Spleen (tissue), 11 donors: ENCODE data around the gene B4GALNT3. TPM values are rescaled to one million over a fixed set of nuclear protein-coding genes. Genes with fewer than 3 reads are reported as not detected.
A peak's percentile ranks its signal among the peaks of the same experiment; 100 is the strongest.

Experiments
- DNase-seq: peaks from one replicate; pipeline ENCODE4 v3.0.0-alpha.2; 2020
- H3K27ac ChIP-seq, 8 donors: fragments of 200-600 bp; sonication (generic) in 7 of 8; 1 replicate in 4 of 8; 2 replicates in 4 of 8; pipeline versions ENCODE4 v1.5.0 to v1.8.0; 2016 to 2021; ENCODE audit warnings: inconsistent platforms in 4 of 8, mild to moderate bottlenecking in 4 of 8, moderate library complexity in 1 of 8
- H3K27me3 ChIP-seq, 7 donors: fragments of 200-600 bp; sonication (generic) in 6 of 7; replicated peaks in 1 of 7; 1 replicate in 4 of 7; 2 replicates in 3 of 7; pipeline versions ENCODE4 v1.5.0 to v1.8.0; 2016 to 2021; ENCODE audit warnings: inconsistent platforms in 3 of 7, mild to moderate bottlenecking in 1 of 7
- H3K36me3 ChIP-seq, 6 donors: fragments of 200-600 bp; sonication (generic) in 5 of 6; 1 replicate in 4 of 6; 2 replicates in 2 of 6; pipeline versions ENCODE4 v1.5.0 to v1.8.0; 2016 to 2021; ENCODE audit warnings: inconsistent platforms in 2 of 6
- H3K4me1 ChIP-seq, 6 donors: fragments of 200-600 bp; sonication (generic) in 5 of 6; 1 replicate in 3 of 6; 2 replicates in 3 of 6; pipeline versions ENCODE4 v1.5.0 to v1.8.0; 2016 to 2021; ENCODE audit warnings: inconsistent platforms in 3 of 6
- H3K4me3 ChIP-seq, 8 donors: fragments of 200-600 bp; sonication (generic) in 7 of 8; 1 replicate in 4 of 8; 2 replicates in 4 of 8; pipeline versions ENCODE4 v1.5.0 to v1.8.0; 2016 to 2021; ENCODE audit warnings: inconsistent platforms in 4 of 8, mild to moderate bottlenecking in 4 of 8, moderate library complexity in 2 of 8
- H3K9me3 ChIP-seq, 8 donors: fragments of 200-600 bp; sonication (generic) in 7 of 8; 1 replicate in 4 of 8; 2 replicates in 4 of 8; pipeline versions ENCODE4 v1.5.0 to v1.8.0; 2016 to 2021; ENCODE audit warnings: inconsistent platforms in 4 of 8
- POLR2A ChIP-seq, 3 donors: fragments of 450-650 bp; IDR thresholded peaks; one replicate each; pipeline ENCODE4 v1.5.1; 2017; ENCODE audit warnings: antibody characterized with exemption in 3 of 3, mild to moderate bottlenecking in 1 of 3
- POLR2AphosphoS5 ChIP-seq, 3 donors: sonication (generic); formaldehyde crosslinking; IDR thresholded peaks; one replicate each; pipeline ENCODE4 v1.5.1; 2017; ENCODE audit warnings: antibody characterized with exemption in 3 of 3
- WGBS, 5 donors: extraction: QIAGEN DNeasy Blood & Tissue Kit in 3 of 5; methylation state at CpG; one replicate each; pipeline versions ENCODE4 v1.1.5 to v1.1.7; 2013 to 2018; 5-methylcytosine and 5-hydroxymethylcytosine counted together
- intact Hi-C: fragments of 100-400 bp; cut with DNase I; formaldehyde crosslinking; loops from one replicate; pipeline ENCODE4 v1.15.0; 2023; ENCODE audit warnings: low total_unique reads
- polyA plus RNA-seq, 3 donors: library from polyadenylated mRNA; stranded (reverse); fragments of 200-250 nt; gene quantifications; one replicate each; pipeline ENCODE4 v1.2.1, GENCODE V29; 2013
- total RNA-seq, 7 donors: library from RNA; depleted of rRNA in 3 of 7; stranded (reverse); fragments of >200 nt in 3 of 7; fragmentation: NEBNext Ultra II Directional in 4 of 7; extraction: Animal tissue kit (Norgen Biotek cat#: 25700) in 4 of 7; gene quantifications; one replicate each; pipeline versions ENCODE4 v1.1.0 to v1.2.1, GENCODE V29; 2016 to 2021
- TF ChIP-seq, protein P1 (sequence below), 11 experiments: fragments of 200-600 bp in 7 of 11; fragments of 450-650 bp in 4 of 11; sonication (generic) in 4 of 11; IDR thresholded peaks in 8 of 11; conservative IDR thresholded peaks in 3 of 11; 1 replicate in 7 of 11; 2 replicates in 4 of 11; pipeline versions ENCODE4 v1.4.0 to v1.8.0; 2016 to 2021; ENCODE audit warnings: antibody characterized with exemption in 11 of 11, inconsistent platforms in 4 of 11, mild to moderate bottlenecking in 1 of 11
- donor health status: healthy with polysubstance abuse.
- donor health status: DM: no; HTN: no; CAD: no; lungs with moderate emphysema.
- donor health status: DM: no; HTN: no; CAD: no.
- donor health status: Bipolar disorder and iron deficiency.
- donor health status: healthy.
- donor health status: DM: no; HTN: no; CAD: no.
- donor health status: DM: yes; HTN: yes; CAD: no.

Gene B4GALNT3
- total and polyA plus RNA-seq, 10 donors = 0.28 to 2.0 (median 1.5) TPM

- no peak for TF ChIP-seq POLR2A (IDR thresholded peaks at IDR 0.05)
- TF ChIP-seq POLR2AphosphoS5 (IDR thresholded peaks at IDR 0.05) = no peak
- TF ChIP-seq, protein P1, sequence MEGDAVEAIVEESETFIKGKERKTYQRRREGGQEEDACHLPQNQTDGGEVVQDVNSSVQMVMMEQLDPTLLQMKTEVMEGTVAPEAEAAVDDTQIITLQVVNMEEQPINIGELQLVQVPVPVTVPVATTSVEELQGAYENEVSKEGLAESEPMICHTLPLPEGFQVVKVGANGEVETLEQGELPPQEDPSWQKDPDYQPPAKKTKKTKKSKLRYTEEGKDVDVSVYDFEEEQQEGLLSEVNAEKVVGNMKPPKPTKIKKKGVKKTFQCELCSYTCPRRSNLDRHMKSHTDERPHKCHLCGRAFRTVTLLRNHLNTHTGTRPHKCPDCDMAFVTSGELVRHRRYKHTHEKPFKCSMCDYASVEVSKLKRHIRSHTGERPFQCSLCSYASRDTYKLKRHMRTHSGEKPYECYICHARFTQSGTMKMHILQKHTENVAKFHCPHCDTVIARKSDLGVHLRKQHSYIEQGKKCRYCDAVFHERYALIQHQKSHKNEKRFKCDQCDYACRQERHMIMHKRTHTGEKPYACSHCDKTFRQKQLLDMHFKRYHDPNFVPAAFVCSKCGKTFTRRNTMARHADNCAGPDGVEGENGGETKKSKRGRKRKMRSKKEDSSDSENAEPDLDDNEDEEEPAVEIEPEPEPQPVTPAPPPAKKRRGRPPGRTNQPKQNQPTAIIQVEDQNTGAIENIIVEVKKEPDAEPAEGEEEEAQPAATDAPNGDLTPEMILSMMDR (IDR thresholded peaks at IDR 0.05 in 8 of 11, conservative IDR thresholded peaks at IDR 0.05 in 3 of 11) = no peak
- Histone ChIP-seq H3K4me1 (peaks cover 15 to 69% (median 43%) of the 10 kb centered on the region in 6 donors), H3K36me3 (no peaks in the 10 kb centered on the region), H3K27ac (peak overlapping the region in 3 of 8 donors; percentile 59 to 94 (median 89)), H3K4me3 (no peak overlapping the region), H3K9me3 (no peaks in the 10 kb centered on the region), H3K27me3 (no peaks in the 10 kb centered on the region)
- intact Hi-C loops = no loop called here
- 90 to 97% (median 93%) methylated on average over 3 of the region's 3 CpGs for WGBS, 5 donors
- DNase-seq = no peak
These were observed 148.7 kb downstream of the B4GALNT3 start for GRCh38 chr12:608413-608812.

GRCh38 chr12:608921-609320 is 149.2 kb downstream of the B4GALNT3 start:
- no peak for DNase-seq
- Histone ChIP-seq H3K9me3 (no peaks in the 10 kb centered on the region), H3K4me3 (no peak overlapping the region), H3K36me3 (no peaks in the 10 kb centered on the region), H3K4me1 (peaks cover 15 to 73% (median 45%) of the 10 kb centered on the region in 6 donors), H3K27me3 (no peaks in the 10 kb centered on the region), H3K27ac (peak overlapping the region in 5 of 8 donors; percentile 79 to 94 (median 89))
- TF ChIP-seq POLR2AphosphoS5 (IDR thresholded peaks at IDR 0.05) (no peak), POLR2A (IDR thresholded peaks at IDR 0.05) (no peak)
- TF ChIP-seq, protein P1 (IDR thresholded peaks at IDR 0.05 in 8 of 11, conservative IDR thresholded peaks at IDR 0.05 in 3 of 11) = no peak
- intact Hi-C loops = no loop called here
- WGBS, 5 donors = 95 to 98% (median 98%) methylated on average over 54 to 58 of the region's 58 CpGs

DNA sequence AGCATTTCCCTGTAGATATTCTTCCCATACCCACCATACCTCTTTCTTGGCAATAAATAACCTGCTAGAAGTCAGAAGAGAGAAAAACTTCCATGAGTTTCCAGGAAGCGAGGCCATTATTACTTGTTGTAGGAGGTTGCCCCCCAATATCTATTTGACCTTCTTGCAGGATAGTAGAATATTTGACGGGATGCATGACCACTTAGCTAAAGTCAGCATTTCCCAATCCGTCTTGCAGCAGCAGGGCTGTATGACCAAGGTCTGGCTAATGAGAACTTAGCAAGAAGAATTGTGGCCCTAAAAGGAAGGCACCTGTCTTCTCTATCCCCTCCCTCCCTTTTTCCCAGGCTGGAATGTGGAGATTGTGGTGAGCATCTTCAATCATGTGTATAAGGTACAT is 152.0 kb downstream of the B4GALNT3 start:
- Histone ChIP-seq H3K36me3 (no peaks in the 10 kb centered on the region), H3K27me3 (no peaks in the 10 kb centered on the region), H3K4me3 (no peak overlapping the region), H3K9me3 (no peaks in the 10 kb centered on the region), H3K27ac (peak overlapping the region in 6 of 8 donors; percentile 79 to 94 (median 87)), H3K4me1 (peaks cover 15 to 97% (median 67%) of the 10 kb centered on the region in 6 donors)
- DNase-seq = no peak
- TF ChIP-seq POLR2AphosphoS5 (IDR thresholded peaks at IDR 0.05) (no peak), POLR2A (IDR thresholded peaks at IDR 0.05) (no peak)
- TF ChIP-seq, protein P1 (IDR thresholded peaks at IDR 0.05 in 8 of 11, conservative IDR thresholded peaks at IDR 0.05 in 3 of 11) = no peak
- intact Hi-C loops = no loop called here
- 58 to 80% (median 73%) methylated on average over 3 of the region's 3 CpGs for WGBS, 5 donors

GRCh38 chr12:612293-612692 is 152.6 kb downstream of the B4GALNT3 start:
- Histone ChIP-seq H3K27me3 (no peaks in the 10 kb centered on the region), H3K36me3 (no peaks in the 10 kb centered on the region), H3K27ac (peak overlapping the region in 3 of 8 donors; percentile 89 to 94 (median 92)), H3K4me3 (no peak overlapping the region), H3K9me3 (no peaks in the 10 kb centered on the region), H3K4me1 (peaks cover 15 to 99% (median 70%) of the 10 kb centered on the region in 6 donors)
- intact Hi-C loops = no loop called here
- 83 to 95% (median 92%) methylated on average over 7 of the region's 7 CpGs for WGBS, 5 donors
- no peak for DNase-seq
- TF ChIP-seq, protein P1 (IDR thresholded peaks at IDR 0.05 in 8 of 11, conservative IDR thresholded peaks at IDR 0.05 in 3 of 11) = no peak
